HCT116 (cell line): ENCODE results near the gene DMBX1. TPM values are rescaled to one million over a fixed set of nuclear protein-coding genes. Genes with fewer than 3 reads are reported as not detected.
A peak's percentile ranks its signal among the peaks of the same experiment; 100 is the strongest.

ENCODE experiments used
- ATAC-seq: fragments of 200-7000 bp; cut with Tn5 transposase; 2 replicates; pipeline ENCODE4 v1.9.1; 2020; ENCODE audit warnings: mild to moderate bottlenecking, moderate library complexity
- BruUV-seq: library from RNA; stranded (reverse); fragments of 400-500 nt; replicated peaks from 2 replicates; lab custom pipeline; 2021; lab: Mats Ljungman, UMichigan
- CTCF ChIA-PET: fragments of 300-600 bp; sonication (Branson Sonifier 250); formaldehyde crosslinking; loops from one replicate; lab custom pipeline; 2021; ENCODE audit warnings: antibody characterized with exemption; lab: Charles Lee
- POLR2A ChIA-PET: fragments of 300-600, 350-600 bp; sonication (Branson Sonifier 250); formaldehyde crosslinking; loops from one replicate; lab custom pipeline; 2021; ENCODE audit warnings: antibody characterized with exemption; lab: Charles Lee
- RAD21 ChIA-PET, 2 experiments: fragments of 300-600 bp; sonication (Branson Sonifier 250); formaldehyde crosslinking; loops; one replicate each; lab custom pipeline; 2023; ENCODE audit warnings: low total read pairs in 2 of 2; ENCODE audit not compliant: uncharacterized antibody in 2 of 2, unreplicated experiment in 2 of 2, low non-redundant PET in 1 of 2; lab: Charles Lee
- DNase-seq: peaks from one replicate; pipeline ENCODE4 v3.0.0-alpha.2; 2010; ENCODE audit warnings: low read depth, low spot score
- H2AFZ ChIP-seq: fragments of 200-600 bp; shearing (Covaris generic), sonication (generic); 2 replicates; pipeline ENCODE4 v1.6.1; 2017; ENCODE audit warnings: low read depth, mixed run types, mixed read lengths, antibody characterized with exemption, low read length; ENCODE audit not compliant: poor library complexity, severe bottlenecking
- H3K27ac ChIP-seq: 2 replicates; pipeline ENCODE4 v1.5.1; 2012; ENCODE audit warnings: low read depth, low read length
- H3K27me3 ChIP-seq: fragments of 200-600 bp; sonication (generic); 2 replicates; pipeline ENCODE4 v1.6.1; 2016; ENCODE audit warnings: mixed run types, low read length, mixed read lengths; ENCODE audit not compliant: insufficient read depth
- H3K36me3 ChIP-seq, 2 experiments: fragments of 200-500 bp in 1 of 2; fragments of 200-600 bp in 1 of 2; sonication (Bioruptor generic) in 1 of 2; sonication (generic) in 1 of 2; 2 replicates each; pipeline versions ENCODE4 v1.5.1 to v1.6.1; 2014 to 2016; ENCODE audit warnings: low read length in 2 of 2, inconsistent platforms in 1 of 2, mixed read lengths in 1 of 2, mixed run types in 1 of 2; ENCODE audit not compliant: insufficient read depth in 2 of 2, control insufficient read depth in 1 of 2
- H3K4me1 ChIP-seq, 2 experiments: fragments of 200-600 bp in 1 of 2; sonication (generic) in 1 of 2; 2 replicates each; pipeline versions ENCODE4 v1.5.1 to v1.6.1; 2012 to 2017; ENCODE audit warnings: low read length in 2 of 2, inconsistent platforms in 1 of 2, mild to moderate bottlenecking in 1 of 2, mixed read lengths in 1 of 2, mixed run types in 1 of 2, moderate library complexity in 1 of 2; ENCODE audit not compliant: insufficient read depth in 2 of 2, control insufficient read depth in 1 of 2
- H3K4me2 ChIP-seq: fragments of 200-600 bp; sonication (generic); 2 replicates; pipeline ENCODE4 v1.6.1; 2017; ENCODE audit warnings: mixed run types, low read length, mixed read lengths
- H3K4me3 ChIP-seq, 2 experiments: fragments of 200-600 bp in 1 of 2; sonication (generic) in 1 of 2; replicated peaks in 1 of 2; 2 replicates each; pipeline ENCODE4 v1.5.1; 2011 to 2016; ENCODE audit warnings: low read length in 2 of 2, control low read depth in 1 of 2, low read depth in 1 of 2, mild to moderate bottlenecking in 1 of 2, mixed read lengths in 1 of 2, mixed run types in 1 of 2
- H3K79me2 ChIP-seq: fragments of 200-600 bp; sonication (generic); 2 replicates; pipeline ENCODE4 v1.6.1; 2017; ENCODE audit warnings: mild to moderate bottlenecking, mixed run types, low read length, moderate library complexity, mixed read lengths; ENCODE audit not compliant: insufficient read depth
- H3K9ac ChIP-seq: fragments of 200-600 bp; sonication (generic); 2 replicates; pipeline ENCODE4 v1.6.1; 2016; ENCODE audit warnings: low read length, mixed read lengths
- H3K9me2 ChIP-seq: fragments of 200-600 bp; sonication (generic), shearing (Covaris generic); 2 replicates; pipeline ENCODE4 v1.6.1; 2017; ENCODE audit warnings: mixed run types, mild to moderate bottlenecking, moderate library complexity; ENCODE audit not compliant: insufficient read depth
- H3K9me3 ChIP-seq, 2 experiments: fragments of 200-500 bp in 1 of 2; fragments of 200-600 bp in 1 of 2; sonication (Bioruptor generic) in 1 of 2; sonication (generic) in 1 of 2; 2 replicates each; pipeline ENCODE4 v1.6.1; 2014 to 2017; ENCODE audit warnings: low read length in 2 of 2, mixed read lengths in 2 of 2, inconsistent platforms in 1 of 2, low read depth in 1 of 2, mild to moderate bottlenecking in 1 of 2, mixed run types in 1 of 2, moderate library complexity in 1 of 2; ENCODE audit not compliant: control insufficient read depth in 1 of 2, insufficient read depth in 1 of 2
- H4K20me1 ChIP-seq: fragments of 200-600 bp; sonication (generic), shearing (Covaris generic); 2 replicates; pipeline ENCODE4 v1.6.1; 2017; ENCODE audit warnings: mixed run types, mild to moderate bottlenecking, moderate library complexity; ENCODE audit not compliant: insufficient read depth
- ELF1 ChIP-seq: IDR thresholded peaks from 2 replicates; pipeline ENCODE4 v1.6.1; 2012; ENCODE audit warnings: low read depth, borderline replicate concordance
- EZH2 ChIP-seq: fragments of 200-600 bp; sonication (generic); IDR thresholded peaks from 2 replicates; pipeline ENCODE4 v1.6.1; 2017; ENCODE audit warnings: antibody characterized with exemption, mixed run types
- POLR2A ChIP-seq: IDR thresholded peaks from 2 replicates; pipeline ENCODE4 v1.7.0; 2011; ENCODE audit warnings: borderline replicate concordance; ENCODE audit not compliant: insufficient read depth, insufficient read length; ENCODE audit errors: extremely low read depth
- RAD21 ChIP-seq: IDR thresholded peaks from 2 replicates; pipeline ENCODE4 v1.6.1; 2012; ENCODE audit warnings: low read depth, mild to moderate bottlenecking
- TCF7L2 ChIP-seq: IDR thresholded peaks from 2 replicates; pipeline ENCODE4 v1.7.0; 2011; ENCODE audit warnings: borderline replicate concordance, inconsistent platforms; ENCODE audit not compliant: insufficient read depth, insufficient read length; ENCODE audit errors: extremely low read depth
- YY1 ChIP-seq: IDR thresholded peaks from 2 replicates; pipeline ENCODE4 v1.6.1; 2011; ENCODE audit warnings: low read length, low read depth, moderate library complexity, mild to moderate bottlenecking; ENCODE audit not compliant: insufficient replicate concordance; ENCODE audit errors: extremely low read depth
- ZNF274 ChIP-seq: fragments of 200-500 bp; sonication (Bioruptor generic); IDR thresholded peaks from 2 replicates; pipeline ENCODE4 v1.6.1; 2014; ENCODE audit warnings: mild to moderate bottlenecking, low read depth, low read length, inconsistent platforms
- intact Hi-C: fragments of 100-400 bp; cut with micrococcal nuclease; formaldehyde crosslinking; loops from 2 replicates; pipeline ENCODE4 v1.10.0; 2022
- total RNA-seq: library from RNA; stranded (reverse); gene quantifications from one replicate; pipeline ENCODE4 v1.2.1, GENCODE V29; 2021; ENCODE audit not compliant: unreplicated experiment
- TF ChIP-seq, protein P1 (sequence below): IDR thresholded peaks from 2 replicates; pipeline ENCODE4 v1.6.1; 2011; ENCODE audit warnings: mild to moderate bottlenecking, low read length, moderate library complexity; ENCODE audit not compliant: insufficient replicate concordance; ENCODE audit errors: extremely low read depth
- TF ChIP-seq, protein P2 (sequence below), 3 experiments: fragments of 200-600 bp in 1 of 3; sonication (generic) in 1 of 3; IDR thresholded peaks in 2 of 3; conservative IDR thresholded peaks in 1 of 3; 2 replicates each; pipeline ENCODE4 v1.5.1; 2012 to 2017; ENCODE audit warnings: low read depth in 2 of 3, low read length in 2 of 3, antibody characterized with exemption in 1 of 3, borderline replicate concordance in 1 of 3, control low read depth in 1 of 3, mild to moderate bottlenecking in 1 of 3, mixed read lengths in 1 of 3, mixed run types in 1 of 3, moderate library complexity in 1 of 3; ENCODE audit not compliant: insufficient read depth in 1 of 3

Gene DMBX1
- total RNA-seq, 1 experiment from 2014 or later = 4.3 TPM

DNA sequence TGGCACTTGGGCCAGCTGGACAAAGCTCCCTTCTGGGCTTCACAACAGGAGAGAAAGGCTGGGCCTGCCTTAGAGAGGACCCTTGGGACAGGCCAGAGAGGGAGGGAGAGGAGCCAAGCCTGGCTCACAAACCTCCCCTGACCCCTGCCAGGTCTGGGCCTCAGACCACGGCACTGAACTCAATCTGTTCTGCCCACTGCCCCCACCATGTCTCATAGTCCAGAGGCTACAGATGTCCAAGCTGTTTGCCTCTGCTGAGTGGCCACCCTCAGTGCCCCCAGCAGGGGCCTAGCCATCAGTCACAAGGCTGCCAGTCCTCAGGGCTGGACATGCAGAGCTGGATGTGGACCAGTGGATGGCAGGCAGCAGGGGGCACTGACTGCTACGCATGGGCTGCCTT is 13.0 kb upstream of the DMBX1 start:
- TF ChIP-seq POLR2A = no peak
- TF ChIP-seq, protein P1, sequence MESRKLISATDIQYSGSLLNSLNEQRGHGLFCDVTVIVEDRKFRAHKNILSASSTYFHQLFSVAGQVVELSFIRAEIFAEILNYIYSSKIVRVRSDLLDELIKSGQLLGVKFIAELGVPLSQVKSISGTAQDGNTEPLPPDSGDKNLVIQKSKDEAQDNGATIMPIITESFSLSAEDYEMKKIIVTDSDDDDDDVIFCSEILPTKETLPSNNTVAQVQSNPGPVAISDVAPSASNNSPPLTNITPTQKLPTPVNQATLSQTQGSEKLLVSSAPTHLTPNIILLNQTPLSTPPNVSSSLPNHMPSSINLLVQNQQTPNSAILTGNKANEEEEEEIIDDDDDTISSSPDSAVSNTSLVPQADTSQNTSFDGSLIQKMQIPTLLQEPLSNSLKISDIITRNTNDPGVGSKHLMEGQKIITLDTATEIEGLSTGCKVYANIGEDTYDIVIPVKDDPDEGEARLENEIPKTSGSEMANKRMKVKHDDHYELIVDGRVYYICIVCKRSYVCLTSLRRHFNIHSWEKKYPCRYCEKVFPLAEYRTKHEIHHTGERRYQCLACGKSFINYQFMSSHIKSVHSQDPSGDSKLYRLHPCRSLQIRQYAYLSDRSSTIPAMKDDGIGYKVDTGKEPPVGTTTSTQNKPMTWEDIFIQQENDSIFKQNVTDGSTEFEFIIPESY = no peak
- POLR2A ChIA-PET = no interaction called here
- no peak overlapping the region for H2AFZ ChIP-seq
- DNase-seq (no peak), ATAC-seq (peak; percentile 27; the same call in 1 of the 2 replicates)
- no peak overlapping the region for H3K4me2 ChIP-seq
- no TSS peak for BruUV-seq
- no peaks in the 10 kb centered on the region for H3K79me2 ChIP-seq
- H3K4me1 ChIP-seq = peaks cover 0 to 4% of the 10 kb centered on the region in 2 experiments; a peak in 2 of 4 replicates
- CTCF ChIA-PET = interaction anchor here (1.3 to 2.1 kb wide), 4 partner anchors 30 to 52 kb away, joined by 3 to 9 read pairs (median 7); no protein-coding TSS in a partner anchor
- H3K27ac ChIP-seq = no peak overlapping the region
- no peaks in the 10 kb centered on the region for H3K27me3 ChIP-seq
- intact Hi-C loops = loop anchor here (1.0 kb wide), 2 partner anchors 52 to 70 kb away; no protein-coding TSS in a partner anchor
- H4K20me1 ChIP-seq = no peaks in the 10 kb centered on the region
- H3K36me3 ChIP-seq = no peaks in the 10 kb centered on the region
- H3K9me2 ChIP-seq = no peaks in the 10 kb centered on the region
- no peak overlapping the region for H3K9ac ChIP-seq
- H3K4me3 ChIP-seq = no peak overlapping the region
- RAD21 ChIA-PET = no interaction called here
- H3K9me3 ChIP-seq = no peaks in the 10 kb centered on the region

DNA sequence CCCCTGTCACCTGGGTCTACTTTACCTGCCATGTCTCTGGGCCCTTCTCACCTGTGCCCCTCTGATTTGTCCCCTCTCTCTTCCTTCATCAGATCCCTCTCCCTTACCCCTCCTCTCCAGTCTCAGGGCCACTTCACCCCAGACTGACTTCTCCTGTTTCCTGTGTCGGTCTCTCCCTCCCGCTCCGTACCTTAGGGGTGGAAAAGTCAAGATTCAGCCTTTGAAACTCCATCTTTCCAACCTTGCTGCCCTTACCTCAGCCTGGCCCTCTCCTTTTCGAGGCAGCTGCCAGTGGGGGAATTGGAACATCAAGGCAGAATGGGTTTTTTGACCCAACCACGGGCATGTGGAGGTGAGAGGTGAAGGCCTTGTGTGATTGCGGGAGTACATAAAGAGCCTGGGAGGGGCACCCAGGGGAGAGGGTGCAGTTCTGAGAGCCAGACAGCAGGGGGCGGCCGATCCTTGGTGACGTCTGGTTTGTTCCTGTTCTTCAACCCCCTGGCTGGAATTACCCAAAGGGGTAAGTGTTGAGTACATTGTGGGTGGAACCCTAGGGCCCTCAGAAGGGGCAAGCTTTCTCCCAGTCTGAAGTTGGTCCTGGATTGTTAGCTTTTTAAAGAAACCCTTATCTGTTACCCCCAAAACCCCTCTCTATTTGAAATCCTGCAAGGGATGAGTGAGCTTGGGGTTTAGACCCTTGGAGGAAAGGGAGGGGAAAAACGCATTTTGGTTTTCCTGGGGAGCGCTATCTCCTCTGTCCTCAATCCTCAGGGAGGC is 12.3 kb upstream of the DMBX1 start:
- Histone ChIP-seq H3K27ac (no peak overlapping the region), H4K20me1 (no peaks in the 10 kb centered on the region), H3K4me1 (peaks cover 0 to 4% of the 10 kb centered on the region in 2 experiments; a peak in 2 of 4 replicates), H3K36me3 (no peaks in the 10 kb centered on the region), H3K9ac (no peak overlapping the region), H2AFZ (no peak overlapping the region), H3K9me2 (no peaks in the 10 kb centered on the region), H3K4me2 (0 out of 2 replicates have a peak overlapping the region, but pooled peaks have one; percentile 14), H3K4me3 (no peak overlapping the region), H3K27me3 (no peaks in the 10 kb centered on the region), H3K79me2 (no peaks in the 10 kb centered on the region), H3K9me3 (no peaks in the 10 kb centered on the region)
- no TSS peak for BruUV-seq
- CTCF ChIA-PET = interaction anchor here (0.6 to 2.1 kb wide), 8 partner anchors 10 to 621 kb away, joined by 3 to 9 read pairs (median 4); no protein-coding TSS in a partner anchor
- POLR2A ChIA-PET = no interaction called here
- TF ChIP-seq YY1 (no peak), ZNF274 (no peak), EZH2 (no peak), RAD21 (peak; percentile 94), POLR2A (no peak), TCF7L2 (no peak), ELF1 (no peak)
- TF ChIP-seq, protein P2, sequence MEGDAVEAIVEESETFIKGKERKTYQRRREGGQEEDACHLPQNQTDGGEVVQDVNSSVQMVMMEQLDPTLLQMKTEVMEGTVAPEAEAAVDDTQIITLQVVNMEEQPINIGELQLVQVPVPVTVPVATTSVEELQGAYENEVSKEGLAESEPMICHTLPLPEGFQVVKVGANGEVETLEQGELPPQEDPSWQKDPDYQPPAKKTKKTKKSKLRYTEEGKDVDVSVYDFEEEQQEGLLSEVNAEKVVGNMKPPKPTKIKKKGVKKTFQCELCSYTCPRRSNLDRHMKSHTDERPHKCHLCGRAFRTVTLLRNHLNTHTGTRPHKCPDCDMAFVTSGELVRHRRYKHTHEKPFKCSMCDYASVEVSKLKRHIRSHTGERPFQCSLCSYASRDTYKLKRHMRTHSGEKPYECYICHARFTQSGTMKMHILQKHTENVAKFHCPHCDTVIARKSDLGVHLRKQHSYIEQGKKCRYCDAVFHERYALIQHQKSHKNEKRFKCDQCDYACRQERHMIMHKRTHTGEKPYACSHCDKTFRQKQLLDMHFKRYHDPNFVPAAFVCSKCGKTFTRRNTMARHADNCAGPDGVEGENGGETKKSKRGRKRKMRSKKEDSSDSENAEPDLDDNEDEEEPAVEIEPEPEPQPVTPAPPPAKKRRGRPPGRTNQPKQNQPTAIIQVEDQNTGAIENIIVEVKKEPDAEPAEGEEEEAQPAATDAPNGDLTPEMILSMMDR (IDR thresholded peaks at IDR 0.05 in 2 of 3, conservative IDR thresholded peaks at IDR 0.05 in 1 of 3; ENCODE audit: borderline replicate concordance in 1 of 3, insufficient read depth in 1 of 3, low read depth in 2 of 3, low read length in 2 of 3) = peak; percentile 89 to 95 (median 89)
- ATAC-seq = peak; percentile 96
- intact Hi-C loops = loop anchor here (1.0 kb wide), 2 partner anchors 51 to 71 kb away; no protein-coding TSS in a partner anchor
- RAD21 ChIA-PET = interaction anchor here in 1 of 2 experiments (0.8 to 1.3 kb wide), 3 partner anchors 49 to 57 kb away, joined by 3 read pairs; a partner anchor contains a TSS
- peak; percentile 41 for DNase-seq
